ENCODE data around the gene EYA2.
"Not testable (repeated sequence)": the region's sequence is repeated elsewhere in the genome, so short reads cannot be mapped to it uniquely, and the experiment has no call there.

The EYA2 gene

GRCh38 chr20:46960536-46960935 is 65.9 kb downstream of the EYA2 start:
- Histone ChIP-seq H3K4me1 (ENCODE audit: control insufficient read depth, insufficient read depth, low read length) (peaks cover 23% of the 10 kb centered on the region), H3K36me3 (ENCODE audit: insufficient read depth, low read length) (no peaks in the 10 kb centered on the region), H3K9ac (ENCODE audit: low read depth, low read length) (no peak overlapping the region), H3K4me3 (ENCODE audit: low read length) (no peak overlapping the region), H3K9me3 (replicated peaks; ENCODE audit: low read length) (peaks cover 6% of the 10 kb centered on the region), H3K27me3 (ENCODE audit: control insufficient read depth, insufficient read depth, low read length) (no peaks in the 10 kb centered on the region), H3K4me2 (ENCODE audit: low read length) (no peak overlapping the region)

- not testable (repeated sequence) for H3K4me3 ChIP-seq (ENCODE audit: low read length); H3K36me3 ChIP-seq (ENCODE audit: insufficient read depth, low read length); H3K4me2 ChIP-seq (ENCODE audit: low read length); H3K27me3 ChIP-seq (ENCODE audit: control insufficient read depth, insufficient read depth, low read length); H3K9ac ChIP-seq (ENCODE audit: low read depth, low read length); H3K9me3 ChIP-seq (replicated peaks; ENCODE audit: low read length)
- peaks cover 23% of the 10 kb centered on the region for H3K4me1 ChIP-seq (ENCODE audit: control insufficient read depth, insufficient read depth, low read length)
These were observed 67.3 kb downstream of the EYA2 start for GRCh38 chr20:46961968-46962367.

- Histone ChIP-seq H3K9ac (ENCODE audit: low read depth, low read length) (no peak overlapping the region), H3K4me3 (ENCODE audit: low read length) (no peak overlapping the region), H3K36me3 (ENCODE audit: insufficient read depth, low read length) (no peaks in the 10 kb centered on the region), H3K27me3 (ENCODE audit: control insufficient read depth, insufficient read depth, low read length) (no peaks in the 10 kb centered on the region), H3K4me1 (ENCODE audit: control insufficient read depth, insufficient read depth, low read length) (peaks cover 23% of the 10 kb centered on the region), H3K4me2 (ENCODE audit: low read length) (no peak overlapping the region), H3K9me3 (replicated peaks; ENCODE audit: low read length) (no peaks in the 10 kb centered on the region)
These were observed 68.0 kb downstream of the EYA2 start for GRCh38 chr20:46962452-46963195.

- no peak overlapping the region for H3K4me3 ChIP-seq (ENCODE audit: low read length)
- no peaks in the 10 kb centered on the region for H3K36me3 ChIP-seq (ENCODE audit: insufficient read depth, low read length)
- no peaks in the 10 kb centered on the region for H3K9me3 ChIP-seq (replicated peaks; ENCODE audit: low read length)
- H3K9ac ChIP-seq (ENCODE audit: low read depth, low read length): no peak overlapping the region
- H3K4me1 ChIP-seq (ENCODE audit: control insufficient read depth, insufficient read depth, low read length): peaks cover 23% of the 10 kb centered on the region
- H3K27me3 ChIP-seq (ENCODE audit: control insufficient read depth, insufficient read depth, low read length): no peaks in the 10 kb centered on the region
- no peak overlapping the region for H3K4me2 ChIP-seq (ENCODE audit: low read length)
These were observed 68.5 kb downstream of the EYA2 start for GRCh38 chr20:46963196-46963529.

- Histone ChIP-seq H3K4me2 (ENCODE audit: low read length) (no peak overlapping the region), H3K4me1 (ENCODE audit: control insufficient read depth, insufficient read depth, low read length) (peaks cover 17% of the 10 kb centered on the region), H3K36me3 (ENCODE audit: insufficient read depth, low read length) (no peaks in the 10 kb centered on the region), H3K4me3 (ENCODE audit: low read length) (no peak overlapping the region), H3K27me3 (ENCODE audit: control insufficient read depth, insufficient read depth, low read length) (no peaks in the 10 kb centered on the region), H3K9me3 (replicated peaks; ENCODE audit: low read length) (no peaks in the 10 kb centered on the region), H3K9ac (ENCODE audit: low read depth, low read length) (no peak overlapping the region)
These were observed 69.3 kb downstream of the EYA2 start for GRCh38 chr20:46963758-46964617.

GRCh38 chr20:46964618-46965455 is 70.2 kb downstream of the EYA2 start:
- H3K4me3 ChIP-seq (ENCODE audit: low read length): no peak overlapping the region
- H3K9ac ChIP-seq (ENCODE audit: low read depth, low read length): no peak overlapping the region
- H3K27me3 ChIP-seq (ENCODE audit: control insufficient read depth, insufficient read depth, low read length): peaks cover under 1% of the 10 kb centered on the region
- no peaks in the 10 kb centered on the region for H3K9me3 ChIP-seq (replicated peaks; ENCODE audit: low read length)
- H3K36me3 ChIP-seq (ENCODE audit: insufficient read depth, low read length): no peaks in the 10 kb centered on the region
- no peak overlapping the region for H3K4me2 ChIP-seq (ENCODE audit: low read length)
- H3K4me1 ChIP-seq (ENCODE audit: control insufficient read depth, insufficient read depth, low read length): peaks cover 10% of the 10 kb centered on the region

- H3K36me3 ChIP-seq (ENCODE audit: insufficient read depth, low read length): no peaks in the 10 kb centered on the region
- H3K4me1 ChIP-seq (ENCODE audit: control insufficient read depth, insufficient read depth, low read length): peaks cover 6% of the 10 kb centered on the region
- H3K27me3 ChIP-seq (ENCODE audit: control insufficient read depth, insufficient read depth, low read length): peaks cover 7% of the 10 kb centered on the region
- H3K9me3 ChIP-seq (replicated peaks; ENCODE audit: low read length): no peaks in the 10 kb centered on the region
- no peak overlapping the region for H3K9ac ChIP-seq (ENCODE audit: low read depth, low read length)
- no peak overlapping the region for H3K4me2 ChIP-seq (ENCODE audit: low read length)
- H3K4me3 ChIP-seq (ENCODE audit: low read length): no peak overlapping the region
These were observed 70.8 kb downstream of the EYA2 start for GRCh38 chr20:46965477-46965876.

GRCh38 chr20:46967646-46968045 is 73.0 kb downstream of the EYA2 start:
- H3K4me2 ChIP-seq (ENCODE audit: low read length): no peak overlapping the region
- no peaks in the 10 kb centered on the region for H3K36me3 ChIP-seq (ENCODE audit: insufficient read depth, low read length)
- no peaks in the 10 kb centered on the region for H3K9me3 ChIP-seq (replicated peaks; ENCODE audit: low read length)
- H3K27me3 ChIP-seq (ENCODE audit: control insufficient read depth, insufficient read depth, low read length): peaks cover 16% of the 10 kb centered on the region
- H3K9ac ChIP-seq (ENCODE audit: low read depth, low read length): no peak overlapping the region
- no peak overlapping the region for H3K4me3 ChIP-seq (ENCODE audit: low read length)
- H3K4me1 ChIP-seq (ENCODE audit: control insufficient read depth, insufficient read depth, low read length): peaks cover 6% of the 10 kb centered on the region

GRCh38 chr20:46970937-46971630 is 76.4 kb downstream of the EYA2 start:
- Histone ChIP-seq H3K4me3 (ENCODE audit: low read length) (no peak overlapping the region), H3K27me3 (ENCODE audit: control insufficient read depth, insufficient read depth, low read length) (peaks cover 32% of the 10 kb centered on the region), H3K9ac (ENCODE audit: low read depth, low read length) (no peak overlapping the region), H3K4me2 (ENCODE audit: low read length) (no peak overlapping the region), H3K36me3 (ENCODE audit: insufficient read depth, low read length) (no peaks in the 10 kb centered on the region), H3K4me1 (ENCODE audit: control insufficient read depth, insufficient read depth, low read length) (no peaks in the 10 kb centered on the region), H3K9me3 (replicated peaks; ENCODE audit: low read length) (no peaks in the 10 kb centered on the region)

DNA sequence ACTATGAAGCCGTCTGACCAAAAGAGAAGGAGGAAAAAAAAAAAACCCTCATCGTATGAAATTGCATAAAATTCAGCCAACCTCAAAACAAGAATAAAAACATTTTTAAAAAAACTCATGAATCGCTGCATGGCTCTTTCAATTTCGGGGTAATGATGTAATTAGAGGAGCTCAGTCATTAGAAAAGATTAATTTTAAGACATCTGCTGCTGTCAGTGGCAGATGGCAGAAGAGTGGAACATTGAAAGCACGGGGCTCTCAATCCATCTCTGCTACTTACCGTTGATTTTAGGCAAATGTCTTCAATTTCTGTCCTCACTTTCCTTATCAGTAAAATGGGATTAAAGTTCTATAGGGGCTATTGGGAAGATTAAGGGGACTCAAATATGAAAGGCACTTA is 79.1 kb downstream of the EYA2 start:
- Histone ChIP-seq H3K36me3 (ENCODE audit: insufficient read depth, low read length) (no peaks in the 10 kb centered on the region), H3K27me3 (ENCODE audit: control insufficient read depth, insufficient read depth, low read length) (peaks cover 37% of the 10 kb centered on the region), H3K9me3 (replicated peaks; ENCODE audit: low read length) (no peaks in the 10 kb centered on the region), H3K4me2 (ENCODE audit: low read length) (no peak overlapping the region), H3K4me1 (ENCODE audit: control insufficient read depth, insufficient read depth, low read length) (no peaks in the 10 kb centered on the region), H3K4me3 (ENCODE audit: low read length) (no peak overlapping the region), H3K9ac (ENCODE audit: low read depth, low read length) (no peak overlapping the region)
